WTC11 (cell line): ENCODE measurements around the gene KLHL33. TPM values are rescaled to one million over a fixed set of nuclear protein-coding genes. Genes with fewer than 3 reads are reported as not detected.

Experiments
- ATAC-seq: fragments of 200-7000 bp; cut with Tn5 transposase; 2 replicates; pipeline ENCODE4 v1.10.0; 2021; ENCODE audit warnings: mild to moderate bottlenecking, moderate library complexity
- CTCF ChIA-PET: fragments of 300-600 bp; sonication (Branson Sonifier 250); formaldehyde crosslinking; loops from one replicate; lab custom pipeline; 2021; ENCODE audit warnings: antibody characterized with exemption; lab: Charles Lee
- POLR2A ChIA-PET: fragments of 350-600 bp; sonication (Branson Sonifier 250); formaldehyde crosslinking; loops from one replicate; lab custom pipeline; 2021; ENCODE audit warnings: antibody characterized with exemption; lab: Charles Lee
- DNase-seq: peaks from one replicate; pipeline ENCODE4 v3.0.0; 2021; ENCODE audit warnings: low spot score
- H3K27ac Mint-ChIP-seq: 2 replicates; pipeline ENCODE4 v1.8.0; 2021; ENCODE audit warnings: mixed read lengths
- H3K27me3 Mint-ChIP-seq: 2 replicates; pipeline ENCODE4 v1.8.0; 2021; ENCODE audit warnings: low read depth, mild to moderate bottlenecking, moderate library complexity, mixed read lengths
- H3K36me3 Mint-ChIP-seq: 2 replicates; pipeline ENCODE4 v1.8.0; 2021; ENCODE audit warnings: mixed read lengths
- H3K4me1 Mint-ChIP-seq: 2 replicates; pipeline ENCODE4 v1.8.0; 2022; ENCODE audit warnings: mixed read lengths
- H3K4me3 Mint-ChIP-seq: 2 replicates; pipeline ENCODE4 v1.8.0; 2021; ENCODE audit warnings: mild to moderate bottlenecking, moderate library complexity, mixed read lengths
- H3K9me3 Mint-ChIP-seq: 2 replicates; pipeline ENCODE4 v1.8.0; 2021; ENCODE audit warnings: mixed read lengths
- ATF1 ChIP-seq: sonication (generic); formaldehyde crosslinking; IDR thresholded peaks from 2 replicates; pipeline ENCODE4 v1.8.1; 2023; ENCODE audit warnings: mild to moderate bottlenecking, moderate library complexity, missing genetic modification reagents
- E2F4 ChIP-seq: sonication (generic); formaldehyde crosslinking; IDR thresholded peaks from 2 replicates; pipeline ENCODE4 v1.8.1; 2022; ENCODE audit warnings: low read depth, mild to moderate bottlenecking, moderate library complexity, missing genetic modification reagents, borderline replicate concordance
- E2F5 ChIP-seq: sonication (generic); formaldehyde crosslinking; IDR thresholded peaks from 2 replicates; pipeline ENCODE4 v1.8.1; 2022; ENCODE audit warnings: mild to moderate bottlenecking, moderate library complexity, missing genetic modification reagents
- ESRRA ChIP-seq: sonication (generic); formaldehyde crosslinking; IDR thresholded peaks from 2 replicates; pipeline ENCODE4 v1.8.1; 2022; ENCODE audit warnings: mild to moderate bottlenecking, missing genetic modification reagents, borderline replicate concordance
- FOXK1 ChIP-seq: sonication (generic); formaldehyde crosslinking; IDR thresholded peaks from 2 replicates; pipeline ENCODE4 v1.8.0; 2022; ENCODE audit warnings: mild to moderate bottlenecking, moderate library complexity, missing genetic modification reagents
- FOXP4 ChIP-seq: sonication (generic); formaldehyde crosslinking; IDR thresholded peaks from 2 replicates; pipeline ENCODE4 v1.8.0; 2022; ENCODE audit warnings: mild to moderate bottlenecking, missing genetic modification reagents
- GABPB1 ChIP-seq: sonication (generic); formaldehyde crosslinking; IDR thresholded peaks from 2 replicates; pipeline ENCODE4 v1.8.1; 2023; ENCODE audit warnings: mild to moderate bottlenecking, missing genetic modification reagents
- GRHL2 ChIP-seq: fragments of 250-450 bp; sonication (Bioruptor Pico); IDR thresholded peaks from 2 replicates; pipeline ENCODE4 v1.8.0; 2022; ENCODE audit warnings: mild to moderate bottlenecking, moderate library complexity; ENCODE audit not compliant: insufficient replicate concordance, severe bottlenecking
- GTF2I ChIP-seq: fragments of 250-450 bp; sonication (Bioruptor Pico); conservative IDR thresholded peaks from 2 replicates; pipeline ENCODE4 v1.4.0; 2021; ENCODE audit warnings: mild to moderate bottlenecking
- IRF2 ChIP-seq: sonication (generic); formaldehyde crosslinking; IDR thresholded peaks from 2 replicates; pipeline ENCODE4 v1.8.0; 2022; ENCODE audit warnings: low read depth, missing genetic modification reagents, borderline replicate concordance
- JAZF1 ChIP-seq: fragments of 250-450 bp; sonication (Bioruptor Pico); IDR thresholded peaks from 2 replicates; pipeline ENCODE4 v1.9.0; 2021; ENCODE audit warnings: moderate library complexity, mild to moderate bottlenecking, inconsistent platforms
- NFYB ChIP-seq: sonication (generic); formaldehyde crosslinking; conservative IDR thresholded peaks from 2 replicates; pipeline ENCODE4 v1.8.0; 2022; ENCODE audit warnings: low read depth, missing genetic modification reagents
- NR1H2 ChIP-seq: sonication (generic); formaldehyde crosslinking; IDR thresholded peaks from 2 replicates; pipeline ENCODE4 v1.9.0; 2021; ENCODE audit warnings: mild to moderate bottlenecking, moderate library complexity, missing genetic modification reagents
- NR3C1 ChIP-seq: sonication (generic); formaldehyde crosslinking; conservative IDR thresholded peaks from 2 replicates; pipeline ENCODE4 v1.8.1; 2023; ENCODE audit warnings: low read depth, mild to moderate bottlenecking, missing genetic modification reagents
- OVOL2 ChIP-seq: fragments of 250-450 bp; sonication (Bioruptor Pico); IDR thresholded peaks from 2 replicates; pipeline ENCODE4 v1.9.0; 2021; ENCODE audit warnings: mild to moderate bottlenecking, borderline replicate concordance
- RORB ChIP-seq: fragments of 250-450 bp; sonication (Bioruptor Pico); IDR thresholded peaks from 2 replicates; pipeline ENCODE4 v1.9.0; 2021; ENCODE audit warnings: mild to moderate bottlenecking
- SOX15 ChIP-seq: fragments of 250-450 bp; sonication (Bioruptor Pico); IDR thresholded peaks from 2 replicates; pipeline ENCODE4 v1.9.0; 2021; ENCODE audit warnings: mild to moderate bottlenecking
- TCF7 ChIP-seq: sonication (generic); formaldehyde crosslinking; IDR thresholded peaks from 2 replicates; pipeline ENCODE4 v1.8.0; 2022; ENCODE audit warnings: mild to moderate bottlenecking, low read depth, missing genetic modification reagents, moderate library complexity
- ZNF232 ChIP-seq: sonication (generic); formaldehyde crosslinking; IDR thresholded peaks from 2 replicates; pipeline ENCODE4 v1.8.0; 2022; ENCODE audit warnings: mild to moderate bottlenecking, missing genetic modification reagents
- ZNF317 ChIP-seq: sonication (generic); formaldehyde crosslinking; IDR thresholded peaks from 2 replicates; pipeline ENCODE4 v1.8.1; 2023; ENCODE audit warnings: low read depth, mild to moderate bottlenecking, moderate library complexity, missing genetic modification reagents, borderline replicate concordance
- ZSCAN18 ChIP-seq: fragments of 250-450 bp; sonication (Bioruptor Pico); IDR thresholded peaks from 2 replicates; pipeline ENCODE4 v2.1.2; 2022; ENCODE audit warnings: mild to moderate bottlenecking, moderate library complexity
- total RNA-seq: library from RNA; stranded (reverse); gene quantifications from 3 replicates; pipeline ENCODE4 v1.2.3, GENCODE V29; 2021

Gene KLHL33
- total RNA-seq, 1 experiment from 2014 or later: 0.17 TPM

- H3K4me1 Mint-ChIP-seq: peaks cover 12% of the 10 kb centered on the region
- no peak overlapping the region for H3K27ac Mint-ChIP-seq
- TF ChIP-seq ZNF232 (CRISPR knock-in tag) (no peak), IRF2 (no peak), NFYB (CRISPR knock-in tag) (no peak), ZNF317 (no peak), ATF1 (CRISPR knock-in tag) (no peak), FOXK1 (no peak), ESRRA (no peak), TCF7 (CRISPR knock-in tag) (no peak), FOXP4 (CRISPR knock-in tag) (no peak), SOX15 (CRISPR knock-in tag) (no peak)
- H3K4me3 Mint-ChIP-seq: no peak overlapping the region
- CTCF ChIA-PET: no interaction called here
- no peaks in the 10 kb centered on the region for H3K9me3 Mint-ChIP-seq
- no peak for DNase-seq
- no peak for ATAC-seq
- POLR2A ChIA-PET: interaction anchor here (1.3 kb wide), 1 partner anchor 9 kb away, joined by 3 read pairs; the partner anchor contains the start of gene PNP
- no peaks in the 10 kb centered on the region for H3K27me3 Mint-ChIP-seq
- H3K36me3 Mint-ChIP-seq: peaks cover 38% of the 10 kb centered on the region
Observed at GRCh38 chr14:20478894-20479293, 42.9 kb upstream of the KLHL33 start.

GRCh38 chr14:20477211-20477876 is 41.4 kb upstream of the KLHL33 start:
- Mint-ChIP-seq H3K36me3 (peaks cover 52% of the 10 kb centered on the region), H3K9me3 (no peaks in the 10 kb centered on the region), H3K4me3 (no peak overlapping the region), H3K4me1 (peaks cover 11% of the 10 kb centered on the region), H3K27ac (no peak overlapping the region; the same call in 1 of the 2 replicates), H3K27me3 (no peaks in the 10 kb centered on the region)
- TF ChIP-seq GTF2I (CRISPR knock-in tag) (no peak), TCF7 (CRISPR knock-in tag) (no peak), NR3C1 (no peak), E2F5 (CRISPR knock-in tag) (no peak), GABPB1 (CRISPR knock-in tag) (no peak), JAZF1 (CRISPR knock-in tag) (no peak), NR1H2 (CRISPR knock-in tag) (no peak), E2F4 (no peak), ATF1 (CRISPR knock-in tag) (no peak), RORB (CRISPR knock-in tag) (no peak), GRHL2 (no peak), OVOL2 (CRISPR knock-in tag) (no peak), ZSCAN18 (CRISPR knock-in tag) (no peak)
- ChIA-PET CTCF (no interaction called here), POLR2A (no interaction called here)
- ATAC-seq (no peak), DNase-seq (no peak)
